Measurements from ENCODE around the gene SOST. TPM values are rescaled to one million over a fixed set of nuclear protein-coding genes. Genes with fewer than 3 reads are reported as not detected.

SOST gene
- total and polyA plus RNA-seq, 2 donors (not counting 3 experiments of a cell fraction or from before 2014, with no cell fraction given) = not detected

DNA sequence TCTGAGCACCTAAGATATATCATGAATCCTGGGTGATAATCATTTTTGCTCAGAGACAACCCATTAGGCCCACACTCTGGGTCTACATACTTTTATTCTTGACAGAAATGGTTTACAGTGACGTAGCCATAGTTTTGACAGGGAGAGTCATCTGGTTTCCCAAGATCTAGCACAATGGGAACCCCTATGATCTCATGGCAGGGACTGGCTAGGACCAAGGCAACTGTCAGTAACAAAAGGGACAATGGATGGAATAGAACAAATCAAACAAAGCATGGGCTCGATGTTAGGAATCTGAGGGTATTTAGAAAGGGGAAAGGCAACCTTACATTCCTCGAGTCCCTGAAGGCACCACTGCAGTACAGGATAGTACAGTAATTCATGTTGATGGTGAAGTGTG is 42.1 kb upstream of the SOST start:
- no peaks in the 10 kb centered on the region for H4K20me1 ChIP-seq (replicated peaks; ENCODE audit: control insufficient read depth, extremely low read depth, insufficient read depth, low read length)
- POLR2A ChIA-PET = no interaction called here
- no peak overlapping the region for H3K4me3 ChIP-seq (replicated peaks in 1 of 3; ENCODE audit: insufficient read depth in 1 of 3, low read depth in 1 of 3, low read length in 3 of 3)
- FAIRE-seq (no peak), DNase-seq (ENCODE audit: low read depth, low spot score) (no peak)
- no TSS peak for BruUV-seq (replicated peaks)
- TF ChIP-seq GATA2 (IDR thresholded peaks at IDR 0.05; ENCODE audit: insufficient read depth, insufficient read length, low read depth, low read length) (no peak), JUN (IDR thresholded peaks at IDR 0.05; ENCODE audit: borderline replicate concordance, insufficient read depth, insufficient read length, low read depth) (no peak), FOS (IDR thresholded peaks at IDR 0.05; ENCODE audit: borderline replicate concordance, insufficient read depth, low read length) (no peak), CTCF (IDR thresholded peaks at IDR 0.05; ENCODE audit: extremely low read depth in 1 of 2, insufficient read depth in 1 of 2, low read depth in 1 of 2, low read length in 2 of 2) (no peak), MAX (IDR thresholded peaks at IDR 0.05; ENCODE audit: insufficient read depth, insufficient read length) (no peak), EZH2 (IDR thresholded peaks at IDR 0.05; ENCODE audit: borderline replicate concordance, low read depth, low read length, severe bottlenecking) (no peak), POLR2A (IDR thresholded peaks at IDR 0.05; ENCODE audit: low read depth, low read length) (no peak), MYC (IDR thresholded peaks at IDR 0.05; ENCODE audit: low read depth, low read length) (no peak), POLR2AphosphoS5 (IDR thresholded peaks at IDR 0.05; ENCODE audit: insufficient read depth, low read depth, low read length) (no peak)
- H3K36me3 ChIP-seq (ENCODE audit: control insufficient read depth in 2 of 2, extremely low read depth in 1 of 2, insufficient read depth in 2 of 2, low read length in 2 of 2) = no peaks in the 10 kb centered on the region
- dilution Hi-C loops (cut with MboI; ENCODE audit: extremely low pct_ligation_motif_present, low sequenced_read_pairs) (no loop called here), intact Hi-C loops (cut with micrococcal nuclease) (no loop called here)
- no peaks in the 10 kb centered on the region for H3K9me1 ChIP-seq (replicated peaks; ENCODE audit: control insufficient read depth, extremely low read depth, insufficient read depth, low read length)
- no peaks in the 10 kb centered on the region for H3K9me3 ChIP-seq (replicated peaks; ENCODE audit: control insufficient read depth, insufficient read depth, low read length)
- H3K4me2 ChIP-seq (ENCODE audit: insufficient read depth, low read length) = no peak overlapping the region
- H3K79me2 ChIP-seq (ENCODE audit: control insufficient read depth, insufficient read depth, low read length) = no peaks in the 10 kb centered on the region
- peaks cover 13% of the 10 kb centered on the region for H3K4me1 ChIP-seq (ENCODE audit: control insufficient read depth, extremely low read depth, insufficient read depth, low read length)
- H3K27ac ChIP-seq (ENCODE audit: insufficient read depth, low read depth, low read length) = no peak overlapping the region
- H3K27me3 ChIP-seq (ENCODE audit: control insufficient read depth in 2 of 2, insufficient read depth in 2 of 2, low read length in 2 of 2) = no peaks in the 10 kb centered on the region
- H3K9ac ChIP-seq (replicated peaks; ENCODE audit: extremely low read depth, insufficient read depth, low read length) = no peak overlapping the region
- CTCF ChIA-PET = no interaction called here
- H2AFZ ChIP-seq (ENCODE audit: low read depth, low read length) = no peak overlapping the region
